ENCODE data around the gene FBXO11. TPM values are rescaled to one million over a fixed set of nuclear protein-coding genes. Genes with fewer than 3 reads are reported as not detected.

Gene FBXO11
- polyA plus RNA-seq, 1 of the 3 experiments (the other 2 are of a cell fraction) = 26.6 TPM

DNA sequence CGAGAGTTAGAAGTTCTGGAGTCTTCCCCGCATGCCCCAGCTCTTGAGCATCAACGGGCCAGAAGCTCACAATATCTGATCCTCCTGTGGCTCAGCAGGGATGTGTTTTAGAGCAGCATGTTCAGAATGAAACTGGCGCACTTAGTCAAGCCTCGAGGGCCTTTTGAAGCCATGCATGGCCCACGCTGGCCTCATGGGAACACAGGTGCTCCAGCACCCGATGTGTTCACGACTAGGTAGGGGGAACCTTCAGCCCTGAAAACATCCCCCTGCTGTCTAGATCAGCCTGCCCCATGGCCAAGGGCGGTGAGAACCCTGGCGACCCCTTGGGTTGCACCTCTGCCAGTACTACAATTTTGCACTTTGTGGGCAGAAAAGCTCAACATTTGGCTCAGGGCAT lies 90.5 kb downstream of the FBXO11 start:
- Histone ChIP-seq H3K9me2 (no peaks in the 10 kb centered on the region), H3K79me2 (ENCODE audit: insufficient read depth) (no peaks in the 10 kb centered on the region), H2AFZ (ENCODE audit: low read depth) (no peak overlapping the region), H3K4me2 (no peak overlapping the region), H4K20me1 (ENCODE audit: insufficient read depth) (no peaks in the 10 kb centered on the region), H3K27me3 (ENCODE audit: insufficient read depth) (no peaks in the 10 kb centered on the region), H3K27ac (ENCODE audit: low read depth in 2 of 2, low read length in 1 of 2) (no peak overlapping the region), H3K9me3 (no peaks in the 10 kb centered on the region), H3K4me3 (ENCODE audit: low read depth in 2 of 2, low read length in 1 of 2) (no peak overlapping the region), H3F3A (replicated peaks; ENCODE audit: insufficient read depth) (peaks cover 20% of the 10 kb centered on the region), H3K36me3 (replicated peaks in 1 of 2; ENCODE audit: control insufficient read depth in 1 of 2, insufficient read depth in 2 of 2, low read length in 1 of 2) (peaks cover 73 to 90% of the 10 kb centered on the region in 2 experiments), H3K4me1 (ENCODE audit: control insufficient read depth in 1 of 2, insufficient read depth in 2 of 2, low read depth in 1 of 2, low read length in 1 of 2) (no peaks in the 10 kb centered on the region), H3K9ac (no peak overlapping the region)
- ChIA-PET CTCF (interaction anchor here (1.1 kb wide), 1 partner anchor 10 kb away, joined by 3 read pairs; no protein-coding TSS in a partner anchor), POLR2A (no interaction called here)
- 90% methylated on average over 8 of the region's 10 CpGs for WGBS (ENCODE audit: low lambda C conversion rate)
- TF ChIP-seq FOSL2 (IDR thresholded peaks at IDR 0.05; ENCODE audit: borderline replicate concordance, low read depth) = no peak
- TF ChIP-seq, protein P1, sequence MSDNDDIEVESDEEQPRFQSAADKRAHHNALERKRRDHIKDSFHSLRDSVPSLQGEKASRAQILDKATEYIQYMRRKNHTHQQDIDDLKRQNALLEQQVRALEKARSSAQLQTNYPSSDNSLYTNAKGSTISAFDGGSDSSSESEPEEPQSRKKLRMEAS (IDR thresholded peaks at IDR 0.05; ENCODE audit: low read depth) = no peak
- TF ChIP-seq RFX5 (IDR thresholded peaks at IDR 0.05; ENCODE audit: low read length) = no peak
- no peak for DNase-seq

- Histone ChIP-seq H3K4me3 (ENCODE audit: low read depth in 2 of 2, low read length in 1 of 2) (no peak overlapping the region), H3K9ac (no peak overlapping the region), H4K20me1 (ENCODE audit: insufficient read depth) (peaks cover 6% of the 10 kb centered on the region; the same call in 1 of the 2 replicates), H3K27me3 (ENCODE audit: insufficient read depth) (no peaks in the 10 kb centered on the region), H3K36me3 (replicated peaks in 1 of 2; ENCODE audit: control insufficient read depth in 1 of 2, insufficient read depth in 2 of 2, low read length in 1 of 2) (peaks cover 80 to 91% of the 10 kb centered on the region in 2 experiments), H3K9me2 (no peaks in the 10 kb centered on the region), H2AFZ (ENCODE audit: low read depth) (no peak overlapping the region), H3K27ac (ENCODE audit: low read depth in 2 of 2, low read length in 1 of 2) (no peak overlapping the region), H3K9me3 (no peaks in the 10 kb centered on the region), H3F3A (replicated peaks; ENCODE audit: insufficient read depth) (peaks cover 21% of the 10 kb centered on the region), H3K79me2 (ENCODE audit: insufficient read depth) (no peaks in the 10 kb centered on the region), H3K4me1 (ENCODE audit: control insufficient read depth in 1 of 2, insufficient read depth in 2 of 2, low read depth in 1 of 2, low read length in 1 of 2) (0 out of 4 replicates have a peak, but pooled peaks cover 0 to 4% of the 10 kb centered on the region in 2 experiments), H3K4me2 (no peak overlapping the region)
- no peak for TF ChIP-seq EZH2phosphoT487 (IDR thresholded peaks at IDR 0.05; ENCODE audit: borderline replicate concordance, low read depth)
- no peak for TF ChIP-seq NFIC (IDR thresholded peaks at IDR 0.05; ENCODE audit: borderline replicate concordance)
- TF ChIP-seq PBX3 (IDR thresholded peaks at IDR 0.05) = no peak
- TF ChIP-seq, protein P2, sequence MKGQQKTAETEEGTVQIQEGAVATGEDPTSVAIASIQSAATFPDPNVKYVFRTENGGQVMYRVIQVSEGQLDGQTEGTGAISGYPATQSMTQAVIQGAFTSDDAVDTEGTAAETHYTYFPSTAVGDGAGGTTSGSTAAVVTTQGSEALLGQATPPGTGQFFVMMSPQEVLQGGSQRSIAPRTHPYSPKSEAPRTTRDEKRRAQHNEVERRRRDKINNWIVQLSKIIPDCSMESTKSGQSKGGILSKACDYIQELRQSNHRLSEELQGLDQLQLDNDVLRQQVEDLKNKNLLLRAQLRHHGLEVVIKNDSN (IDR thresholded peaks at IDR 0.05; ENCODE audit: borderline replicate concordance, low read depth) = no peak
- TF ChIP-seq RAD21 (IDR thresholded peaks at IDR 0.05; ENCODE audit: low read length) = no peak
- 100% methylated on average over 1 of the region's 1 CpG for WGBS (ENCODE audit: low lambda C conversion rate)
- ChIA-PET POLR2A (no interaction called here), CTCF (interaction anchor here (2.2 kb wide), 1 partner anchor 295 kb away, joined by 5 read pairs; no protein-coding TSS in a partner anchor)
- no peak for DNase-seq
Observed at GRCh38 chr2:47811668-47812067, 94.6 kb downstream of the FBXO11 start.

GRCh38 chr2:47810850-47811249 lies 95.4 kb downstream of the FBXO11 start:
- no peak overlapping the region for H3K9ac ChIP-seq
- peaks cover 0 to 7% of the 10 kb centered on the region in 2 experiments; a peak in 1 of 4 replicates for H3K4me1 ChIP-seq (ENCODE audit: control insufficient read depth in 1 of 2, insufficient read depth in 2 of 2, low read depth in 1 of 2, low read length in 1 of 2)
- H3K4me3 ChIP-seq (ENCODE audit: low read depth in 2 of 2, low read length in 1 of 2) = no peak overlapping the region
- H4K20me1 ChIP-seq (ENCODE audit: insufficient read depth) = peaks cover 6% of the 10 kb centered on the region; the same call in 1 of the 2 replicates
- no peak overlapping the region for H3K4me2 ChIP-seq
- no peaks in the 10 kb centered on the region for H3K9me3 ChIP-seq
- H3K27me3 ChIP-seq (ENCODE audit: insufficient read depth) = no peaks in the 10 kb centered on the region
- TF ChIP-seq FOSL2 (IDR thresholded peaks at IDR 0.05; ENCODE audit: borderline replicate concordance, low read depth) (no peak), RFX5 (IDR thresholded peaks at IDR 0.05; ENCODE audit: low read length) (no peak), REST (IDR thresholded peaks at IDR 0.05; ENCODE audit: low read depth, low read length) (no peak)
- ChIA-PET POLR2A (no interaction called here), CTCF (no interaction called here)
- H2AFZ ChIP-seq (ENCODE audit: low read depth) = no peak overlapping the region
- H3K79me2 ChIP-seq (ENCODE audit: insufficient read depth) = 0 out of 2 replicates have a peak, but pooled peaks cover 4% of the 10 kb centered on the region
- DNase-seq = no peak
- no peaks in the 10 kb centered on the region for H3K9me2 ChIP-seq
- peaks cover 29% of the 10 kb centered on the region for H3F3A ChIP-seq (replicated peaks; ENCODE audit: insufficient read depth)
- peaks cover 85 to 91% of the 10 kb centered on the region in 2 experiments for H3K36me3 ChIP-seq (replicated peaks in 1 of 2; ENCODE audit: control insufficient read depth in 1 of 2, insufficient read depth in 2 of 2, low read length in 1 of 2)
- 0 out of 4 replicates have a peak overlapping the region, but pooled peaks have one; percentile 2 to 6 for H3K27ac ChIP-seq (ENCODE audit: low read depth in 2 of 2, low read length in 1 of 2)

Data from SK-N-SH (cell line).